Measurements from ENCODE around the gene PCIF1.

Gene PCIF1

GRCh38 chr20:45911486-45912343, 22.8 kb upstream of the PCIF1 start, which contains the start of gene PLTP:
TSS of gene PLTP (minus strand) at chr20:45912155. CDS start at chr20:45911452, 703 bp downstream.
- no peak for DNase-seq (ENCODE audit: extremely low read depth, low read depth)
- TF ChIP-seq, protein P1, sequence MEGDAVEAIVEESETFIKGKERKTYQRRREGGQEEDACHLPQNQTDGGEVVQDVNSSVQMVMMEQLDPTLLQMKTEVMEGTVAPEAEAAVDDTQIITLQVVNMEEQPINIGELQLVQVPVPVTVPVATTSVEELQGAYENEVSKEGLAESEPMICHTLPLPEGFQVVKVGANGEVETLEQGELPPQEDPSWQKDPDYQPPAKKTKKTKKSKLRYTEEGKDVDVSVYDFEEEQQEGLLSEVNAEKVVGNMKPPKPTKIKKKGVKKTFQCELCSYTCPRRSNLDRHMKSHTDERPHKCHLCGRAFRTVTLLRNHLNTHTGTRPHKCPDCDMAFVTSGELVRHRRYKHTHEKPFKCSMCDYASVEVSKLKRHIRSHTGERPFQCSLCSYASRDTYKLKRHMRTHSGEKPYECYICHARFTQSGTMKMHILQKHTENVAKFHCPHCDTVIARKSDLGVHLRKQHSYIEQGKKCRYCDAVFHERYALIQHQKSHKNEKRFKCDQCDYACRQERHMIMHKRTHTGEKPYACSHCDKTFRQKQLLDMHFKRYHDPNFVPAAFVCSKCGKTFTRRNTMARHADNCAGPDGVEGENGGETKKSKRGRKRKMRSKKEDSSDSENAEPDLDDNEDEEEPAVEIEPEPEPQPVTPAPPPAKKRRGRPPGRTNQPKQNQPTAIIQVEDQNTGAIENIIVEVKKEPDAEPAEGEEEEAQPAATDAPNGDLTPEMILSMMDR (IDR thresholded peaks at IDR 0.05; ENCODE audit: low read depth, low read length, missing control alignments) = no peak
- H3K4me3 ChIP-seq (replicated peaks; ENCODE audit: low read depth, low read length) = peak within 1 kb of the TSS; percentile 74

DNA sequence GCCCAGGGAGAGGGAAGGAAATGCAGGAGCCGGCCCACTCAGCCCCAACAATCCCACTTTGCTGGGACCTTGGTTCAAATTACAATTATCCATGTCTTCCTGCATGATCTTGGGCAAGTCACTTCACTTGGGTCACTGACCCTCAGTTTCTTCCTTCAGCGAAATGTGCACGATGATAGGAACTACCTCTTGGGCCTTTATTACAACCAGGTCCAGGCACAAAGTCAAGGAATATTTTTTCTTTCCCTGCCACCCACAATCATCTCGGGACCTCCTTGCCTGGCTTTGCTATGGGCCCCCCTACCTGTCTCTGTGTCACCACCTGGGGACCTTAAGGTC, 22.2 kb upstream of the PCIF1 start:
- TF ChIP-seq, protein P1 (IDR thresholded peaks at IDR 0.05; ENCODE audit: low read depth, low read length, missing control alignments) = no peak
- peak overlapping the region; percentile 74 for H3K4me3 ChIP-seq (replicated peaks; ENCODE audit: low read depth, low read length)
- DNase-seq (ENCODE audit: extremely low read depth, low read depth) = no peak

- TF ChIP-seq, protein P1 (IDR thresholded peaks at IDR 0.05; ENCODE audit: low read depth, low read length, missing control alignments) = no peak
- no peak for DNase-seq (ENCODE audit: extremely low read depth, low read depth)
- H3K4me3 ChIP-seq (replicated peaks; ENCODE audit: low read depth, low read length) = no peak overlapping the region
Measured at GRCh38 chr20:45913116-45913515, 21.4 kb upstream of the PCIF1 start.

DNA sequence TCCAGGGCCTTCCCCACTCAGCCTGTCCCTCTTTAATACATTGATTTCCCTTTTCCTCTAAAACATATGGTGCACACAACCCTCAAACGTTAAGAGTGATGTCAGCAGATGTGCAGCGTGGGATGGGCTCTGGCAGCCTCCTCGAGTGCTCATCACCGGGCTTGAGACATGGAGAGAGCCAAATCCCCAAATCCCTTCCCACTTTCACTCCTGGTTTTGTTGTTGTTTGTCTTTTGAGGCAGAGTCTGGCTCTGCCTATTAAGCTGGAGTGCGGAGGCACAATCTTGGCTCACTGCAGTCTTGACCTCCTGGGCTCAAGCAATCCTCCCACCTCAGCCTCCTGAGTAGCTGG, 16.7 kb upstream of the PCIF1 start:
- TF ChIP-seq, protein P1 (IDR thresholded peaks at IDR 0.05; ENCODE audit: low read depth, low read length, missing control alignments) = no peak
- no peak for DNase-seq (ENCODE audit: extremely low read depth, low read depth)

GRCh38 chr20:45918182-45918737, 16.2 kb upstream of the PCIF1 start:
- H3K4me3 ChIP-seq (replicated peaks; ENCODE audit: low read depth, low read length) = no peak overlapping the region
- DNase-seq (ENCODE audit: extremely low read depth, low read depth) = no peak
- TF ChIP-seq, protein P1 (IDR thresholded peaks at IDR 0.05; ENCODE audit: low read depth, low read length, missing control alignments) = no peak

More for the DNA sequence above, 16.7 kb upstream of the PCIF1 start:
- H3K4me3 ChIP-seq (replicated peaks; ENCODE audit: low read depth, low read length) = no peak overlapping the region

GRCh38 chr20:45918779-45919537, 15.5 kb upstream of the PCIF1 start:
- TF ChIP-seq, protein P1 (IDR thresholded peaks at IDR 0.05; ENCODE audit: low read depth, low read length, missing control alignments) = no peak
- DNase-seq (ENCODE audit: extremely low read depth, low read depth) = no peak
- H3K4me3 ChIP-seq (replicated peaks; ENCODE audit: low read depth, low read length) = no peak overlapping the region
